Nephron (organoid): Measurements from ENCODE around the gene KIAA1217.

ENCODE experiments used
- H3K27ac Mint-ChIP-seq, 3 experiments: 2 replicates each; pipeline ENCODE4 v1.8.0; 2020; ENCODE audit warnings: mixed read lengths in 3 of 3, mild to moderate bottlenecking in 2 of 3, moderate library complexity in 1 of 3
- H3K27me3 Mint-ChIP-seq: 2 replicates; pipeline ENCODE4 v1.8.0; 2021; ENCODE audit warnings: low read depth, mild to moderate bottlenecking, moderate library complexity, mixed read lengths
- H3K36me3 Mint-ChIP-seq: 2 replicates; pipeline ENCODE4 v1.8.0; 2020; ENCODE audit warnings: low read depth, mixed read lengths
- H3K4me1 Mint-ChIP-seq: 2 replicates; pipeline ENCODE4 v1.8.0; 2020; ENCODE audit warnings: mixed read lengths
- H3K4me3 Mint-ChIP-seq, 3 experiments: 2 replicates each; pipeline ENCODE4 v1.8.0; 2020; ENCODE audit warnings: mild to moderate bottlenecking in 3 of 3, mixed read lengths in 3 of 3, moderate library complexity in 2 of 3
- H3K9me3 Mint-ChIP-seq: 2 replicates; pipeline ENCODE4 v1.8.0; 2020; ENCODE audit warnings: mixed read lengths
- TF ChIP-seq, protein P1 (sequence below), 3 experiments: fragments of 200-600 bp; sonication (generic); IDR thresholded peaks; one replicate each; pipeline ENCODE4 v1.5.0; 2021; ENCODE audit warnings: antibody characterized with exemption in 3 of 3; ENCODE audit not compliant: unreplicated experiment in 3 of 3

KIAA1217 gene

DNA sequence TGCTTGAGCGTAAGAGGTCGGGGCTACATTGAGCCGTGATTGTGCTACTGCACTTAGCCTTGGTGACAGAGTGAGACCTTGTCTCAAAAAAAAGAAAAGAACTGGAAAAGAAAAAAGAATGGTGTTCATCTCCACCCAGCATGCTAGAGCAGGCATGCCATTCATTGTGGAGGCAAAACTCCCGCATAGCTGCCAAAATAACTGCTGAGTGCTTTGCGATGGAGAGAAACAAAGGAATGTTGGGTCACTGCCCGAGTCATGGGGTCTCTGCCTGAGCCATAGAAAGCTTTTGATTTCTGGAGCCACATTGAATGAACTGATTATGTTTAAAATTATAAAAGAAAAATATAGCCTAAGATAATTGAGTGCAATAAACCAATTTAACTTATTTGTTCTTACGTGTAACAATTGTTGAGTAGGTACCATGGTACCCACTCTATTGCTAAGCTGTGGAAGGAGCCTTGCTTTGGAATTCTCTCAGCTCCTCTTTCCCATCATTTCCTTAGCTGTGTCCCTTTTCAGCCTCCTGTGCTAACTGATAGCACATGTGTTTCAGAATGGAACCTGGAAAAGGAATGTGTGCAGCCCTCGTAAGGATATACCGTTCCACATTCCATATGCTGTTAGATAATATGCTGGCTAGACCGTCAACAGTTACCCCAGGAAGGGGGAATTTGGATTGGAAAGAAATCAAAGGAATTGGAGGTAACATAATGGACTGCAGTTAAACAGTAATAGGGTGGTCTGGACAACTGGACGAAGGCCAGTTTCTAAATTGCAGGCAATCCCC lies 99.0 kb downstream of the KIAA1217 start:
- Mint-ChIP-seq H3K4me3 (no peak overlapping the region), H3K9me3 (no peaks in the 10 kb centered on the region), H3K27ac (peak overlapping the region; percentile 69 to 85 (median 69)), H3K4me1 (peaks cover 61% of the 10 kb centered on the region), H3K36me3 (peaks cover 58% of the 10 kb centered on the region), H3K27me3 (no peaks in the 10 kb centered on the region)
- TF ChIP-seq, protein P1, sequence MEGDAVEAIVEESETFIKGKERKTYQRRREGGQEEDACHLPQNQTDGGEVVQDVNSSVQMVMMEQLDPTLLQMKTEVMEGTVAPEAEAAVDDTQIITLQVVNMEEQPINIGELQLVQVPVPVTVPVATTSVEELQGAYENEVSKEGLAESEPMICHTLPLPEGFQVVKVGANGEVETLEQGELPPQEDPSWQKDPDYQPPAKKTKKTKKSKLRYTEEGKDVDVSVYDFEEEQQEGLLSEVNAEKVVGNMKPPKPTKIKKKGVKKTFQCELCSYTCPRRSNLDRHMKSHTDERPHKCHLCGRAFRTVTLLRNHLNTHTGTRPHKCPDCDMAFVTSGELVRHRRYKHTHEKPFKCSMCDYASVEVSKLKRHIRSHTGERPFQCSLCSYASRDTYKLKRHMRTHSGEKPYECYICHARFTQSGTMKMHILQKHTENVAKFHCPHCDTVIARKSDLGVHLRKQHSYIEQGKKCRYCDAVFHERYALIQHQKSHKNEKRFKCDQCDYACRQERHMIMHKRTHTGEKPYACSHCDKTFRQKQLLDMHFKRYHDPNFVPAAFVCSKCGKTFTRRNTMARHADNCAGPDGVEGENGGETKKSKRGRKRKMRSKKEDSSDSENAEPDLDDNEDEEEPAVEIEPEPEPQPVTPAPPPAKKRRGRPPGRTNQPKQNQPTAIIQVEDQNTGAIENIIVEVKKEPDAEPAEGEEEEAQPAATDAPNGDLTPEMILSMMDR (IDR thresholded peaks at IDR 0.05; ENCODE audit: unreplicated experiment in 3 of 3), result no peak

DNA sequence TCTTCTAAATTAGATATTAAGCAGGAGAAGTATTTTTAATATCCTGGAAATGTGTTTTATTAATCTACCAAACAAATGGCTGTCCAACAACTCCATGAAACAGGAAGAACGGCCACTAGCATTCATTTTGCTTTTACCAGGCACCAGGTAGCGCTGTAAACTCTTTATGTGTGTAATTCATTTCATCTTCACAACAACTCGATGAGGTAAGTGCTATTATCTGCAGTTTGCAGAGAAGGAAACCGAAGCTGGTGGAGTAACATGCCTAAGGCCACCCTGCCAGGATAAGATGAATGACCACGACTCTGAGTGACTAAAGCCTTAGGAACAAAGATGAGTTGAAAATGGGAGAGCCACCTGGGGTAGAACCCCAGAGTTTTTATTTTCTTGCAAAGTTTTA lies 101.2 kb downstream of the KIAA1217 start:
- Mint-ChIP-seq H3K4me1 (peaks cover 45% of the 10 kb centered on the region), H3K36me3 (peaks cover 56% of the 10 kb centered on the region), H3K27ac (peak overlapping the region; percentile 18 to 67 (median 40)), H3K27me3 (no peaks in the 10 kb centered on the region), H3K9me3 (no peaks in the 10 kb centered on the region), H3K4me3 (no peak overlapping the region)
- TF ChIP-seq, protein P1 (IDR thresholded peaks at IDR 0.05; ENCODE audit: unreplicated experiment in 3 of 3), result no peak

DNA sequence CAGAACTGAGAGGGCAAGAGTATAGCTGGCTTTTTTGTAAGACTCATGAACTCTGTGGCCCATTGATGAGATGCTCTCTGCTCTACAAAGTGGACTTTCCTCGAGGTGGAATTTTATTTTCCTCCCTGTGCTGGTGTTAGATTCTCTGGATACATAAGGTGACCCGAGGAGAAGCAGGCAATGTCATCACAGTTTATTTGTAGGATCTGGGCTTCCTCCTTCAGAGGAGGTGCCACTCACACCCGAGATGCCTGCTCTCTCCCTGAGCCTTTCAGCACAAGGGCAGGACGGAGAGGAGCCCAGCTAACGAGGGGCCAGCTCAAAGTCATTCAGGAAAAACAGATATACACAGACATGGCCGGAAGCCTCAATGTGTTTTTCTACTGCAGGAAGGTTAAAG lies 103.0 kb downstream of the KIAA1217 start:
- peak overlapping the region in 1 of 3 experiments; percentile 23 for H3K27ac Mint-ChIP-seq
- peaks cover 27% of the 10 kb centered on the region for H3K4me1 Mint-ChIP-seq
- TF ChIP-seq, protein P1 (IDR thresholded peaks at IDR 0.05; ENCODE audit: unreplicated experiment in 3 of 3), result no peak
- H3K9me3 Mint-ChIP-seq, result no peaks in the 10 kb centered on the region
- H3K4me3 Mint-ChIP-seq, result no peak overlapping the region
- peaks cover 55% of the 10 kb centered on the region for H3K36me3 Mint-ChIP-seq
- H3K27me3 Mint-ChIP-seq, result no peaks in the 10 kb centered on the region

DNA sequence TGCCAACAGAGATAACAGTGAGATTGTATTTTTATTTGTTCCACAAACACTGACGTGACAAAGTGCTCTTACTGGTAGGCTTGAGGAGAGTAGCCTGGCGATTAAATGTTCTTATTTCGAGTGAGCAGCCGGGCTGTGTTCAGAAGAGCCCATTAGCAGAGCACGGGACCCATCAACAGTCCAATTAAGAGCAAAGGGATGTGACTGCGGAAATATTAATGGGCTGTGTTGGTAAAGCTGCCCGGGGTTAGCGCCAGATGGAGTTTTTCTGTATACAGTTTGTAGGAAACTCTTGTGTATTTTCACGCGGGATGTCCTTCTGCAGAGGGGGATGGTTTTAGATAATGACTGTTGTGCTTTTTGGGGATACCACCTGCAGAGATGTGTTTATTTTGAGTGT lies 104.3 kb downstream of the KIAA1217 start:
- Mint-ChIP-seq H3K27ac (no peak overlapping the region), H3K4me1 (peaks cover 19% of the 10 kb centered on the region), H3K4me3 (no peak overlapping the region), H3K9me3 (no peaks in the 10 kb centered on the region), H3K27me3 (no peaks in the 10 kb centered on the region), H3K36me3 (peaks cover 54% of the 10 kb centered on the region)
- TF ChIP-seq, protein P1 (IDR thresholded peaks at IDR 0.05; ENCODE audit: unreplicated experiment in 3 of 3), result no peak

DNA sequence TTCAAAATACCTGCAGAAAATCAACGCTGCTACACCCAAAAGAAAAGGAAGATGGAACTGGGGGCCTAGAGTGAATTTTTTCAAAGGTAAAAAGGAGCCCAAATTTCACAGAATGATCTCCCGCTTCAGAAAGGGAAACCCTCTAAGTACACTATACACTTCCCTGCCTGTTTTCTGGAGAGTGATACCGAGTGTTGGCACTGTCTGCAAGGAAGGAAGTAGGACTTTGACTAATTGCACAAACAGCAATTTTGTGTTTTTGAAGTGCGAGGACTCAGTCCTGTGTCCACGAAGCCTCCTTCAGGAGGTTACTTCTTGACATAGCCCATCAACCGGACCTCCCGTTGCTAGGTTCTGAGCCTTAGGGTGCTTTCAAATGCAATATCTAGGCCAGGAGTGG lies 106.3 kb downstream of the KIAA1217 start:
- TF ChIP-seq, protein P1 (IDR thresholded peaks at IDR 0.05; ENCODE audit: unreplicated experiment in 3 of 3), result no peak
- H3K27ac Mint-ChIP-seq, result no peak overlapping the region
- H3K9me3 Mint-ChIP-seq, result no peaks in the 10 kb centered on the region
- H3K4me1 Mint-ChIP-seq, result peaks cover 12% of the 10 kb centered on the region
- no peak overlapping the region for H3K4me3 Mint-ChIP-seq
- H3K36me3 Mint-ChIP-seq, result peaks cover 44% of the 10 kb centered on the region
- no peaks in the 10 kb centered on the region for H3K27me3 Mint-ChIP-seq

DNA sequence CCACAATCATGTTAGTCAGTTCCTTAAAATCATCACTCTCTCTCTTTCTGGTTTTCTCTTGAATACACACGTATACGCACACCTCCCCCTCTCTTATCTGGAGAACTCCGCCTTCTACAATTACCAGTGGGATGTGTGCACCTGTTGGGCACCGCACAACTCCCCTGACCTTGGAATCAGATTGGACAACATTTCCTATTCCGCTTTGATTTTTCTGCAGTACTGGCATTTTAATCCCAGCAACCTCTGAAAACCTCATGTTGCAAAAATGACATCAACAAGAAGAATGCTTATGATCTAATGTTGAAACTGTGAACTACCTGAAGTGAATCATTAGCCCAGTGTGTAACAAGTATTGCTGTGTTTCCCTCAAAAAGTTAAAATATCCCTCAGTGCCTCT lies 109.6 kb downstream of the KIAA1217 start:
- TF ChIP-seq, protein P1 (IDR thresholded peaks at IDR 0.05; ENCODE audit: unreplicated experiment in 3 of 3), result no peak
- Mint-ChIP-seq H3K36me3 (peaks cover 27% of the 10 kb centered on the region), H3K4me1 (peaks cover 15% of the 10 kb centered on the region), H3K27me3 (no peaks in the 10 kb centered on the region), H3K9me3 (no peaks in the 10 kb centered on the region), H3K4me3 (no peak overlapping the region), H3K27ac (peak overlapping the region in 2 of 3 experiments; percentile 25 to 86)
